Kidney (tissue), 14 donors: Measurements from ENCODE around the gene MYT1. TPM values are rescaled to one million over a fixed set of nuclear protein-coding genes. Genes with fewer than 3 reads are reported as not detected.

ENCODE experiments used
- DNase-seq, 5 donors: peaks; one replicate each; pipeline ENCODE4 v3.0.0-alpha.2; 2013 to 2020
- FAIRE-seq: peaks from 2 replicates; lab custom pipeline; 2012; peaks lifted over from hg19 to GRCh38; lab: Jason Lieb, UNC
- H3K27ac ChIP-seq, 2 donors: one replicate each; pipeline ENCODE4 v1.7.0; 2013; ENCODE audit warnings: low read depth in 2 of 2, low read length in 2 of 2, inconsistent platforms in 1 of 2
- H3K27me3 ChIP-seq: one replicate; pipeline ENCODE4 v1.7.1; 2013; ENCODE audit warnings: low read length, inconsistent platforms; ENCODE audit not compliant: control insufficient read depth, insufficient read depth
- H3K36me3 ChIP-seq, 3 donors: one replicate each; pipeline versions ENCODE4 v1.7.0 to v1.7.1; 2013; ENCODE audit warnings: low read length in 3 of 3, control low read depth in 1 of 3, inconsistent platforms in 1 of 3; ENCODE audit not compliant: insufficient read depth in 3 of 3, control insufficient read depth in 2 of 3
- H3K4me1 ChIP-seq, 3 donors: one replicate each; pipeline versions ENCODE4 v1.7.0 to v1.7.1; 2013; ENCODE audit warnings: low read length in 3 of 3, inconsistent platforms in 1 of 3, low read depth in 1 of 3; ENCODE audit not compliant: control insufficient read depth in 2 of 3, insufficient read depth in 2 of 3
- H3K4me3 ChIP-seq, 3 donors: one replicate each; pipeline versions ENCODE4 v1.7.0 to v1.8.1; 2013; ENCODE audit warnings: low read length in 3 of 3, control low read depth in 1 of 3, inconsistent platforms in 1 of 3
- H3K9ac ChIP-seq, 3 donors: one replicate each; pipeline versions ENCODE4 v1.7.0 to v1.7.1; 2013; ENCODE audit warnings: low read length in 3 of 3, control low read depth in 1 of 3, inconsistent platforms in 1 of 3
- H3K9me3 ChIP-seq, 3 donors: one replicate each; pipeline versions ENCODE4 v1.7.0 to v1.7.1; 2013; ENCODE audit warnings: low read length in 3 of 3, control low read depth in 1 of 3, inconsistent platforms in 1 of 3; ENCODE audit not compliant: control insufficient read depth in 2 of 3, insufficient read depth in 1 of 3
- intact Hi-C: fragments of 100-400 bp; cut with DNase I; formaldehyde crosslinking; loops from one replicate; pipeline ENCODE4 v1.11.1; 2022
- polyA plus RNA-seq: library from polyadenylated mRNA; stranded (reverse); fragments of 350-450 nt; fragmentation: Illumina TruSeq; extraction: RNeasy Lipid Tissue Mini Kit (QIAGEN cat#74804); gene quantifications from one replicate; pipeline ENCODE4 v1.2.3, GENCODE V29; 2014; ENCODE audit warnings: low read depth, low replicate concordance; ENCODE audit not compliant: insufficient read depth
- total RNA-seq: library from RNA; stranded (reverse); fragmentation: NEBNext Ultra II Directional; extraction: Animal tissue kit (Norgen Biotek cat#: 25700); gene quantifications from one replicate; pipeline ENCODE4 v1.2.1, GENCODE V29; 2021
- TF ChIP-seq, protein P1 (sequence below): IDR thresholded peaks from 3 replicates; pipeline ENCODE4 v1.5.1; 2012; ENCODE audit warnings: mild to moderate bottlenecking, moderate library complexity, borderline replicate concordance; ENCODE audit not compliant: insufficient read depth; ENCODE audit errors: extremely low read depth
- donor health status: control.
- donor health status: control.
- donor health status: control.
- donor health status: control.
- donor health status: control.
- donor health status: DM: yes; HTN: yes; CAD: no.
- donor health status: Normal renal cell carcinoma (clear cell type).

MYT1 gene
- total and polyA plus RNA-seq, 2 donors from 2014 or later, result not detected

DNA sequence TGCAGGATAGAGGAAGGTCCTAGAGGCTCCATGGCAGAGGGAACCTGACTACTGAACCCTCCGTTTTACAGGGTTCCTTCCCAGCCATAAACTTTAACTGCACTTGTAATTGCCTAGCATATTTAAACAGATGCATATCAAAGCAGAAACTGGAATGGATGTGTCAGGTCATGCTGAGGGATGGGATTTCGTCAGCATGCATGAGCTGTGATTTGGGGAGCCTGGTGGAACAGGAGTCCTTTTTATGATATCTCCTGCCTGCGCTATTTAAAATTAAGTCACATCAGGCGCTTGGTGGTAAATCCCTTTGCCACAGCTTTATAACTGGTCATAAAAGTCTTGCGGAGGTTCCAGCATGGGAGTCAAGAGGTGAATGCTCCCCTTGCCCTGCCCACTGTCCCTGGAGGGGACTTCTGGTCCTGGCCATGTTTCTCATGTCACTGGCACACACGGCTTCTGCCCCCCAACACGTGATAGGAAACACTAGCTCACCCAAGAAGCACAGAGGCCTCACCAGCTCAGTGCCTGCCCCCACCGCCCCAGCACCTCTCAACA lies 65.3 kb downstream of the MYT1 start:
- TF ChIP-seq, protein P1, sequence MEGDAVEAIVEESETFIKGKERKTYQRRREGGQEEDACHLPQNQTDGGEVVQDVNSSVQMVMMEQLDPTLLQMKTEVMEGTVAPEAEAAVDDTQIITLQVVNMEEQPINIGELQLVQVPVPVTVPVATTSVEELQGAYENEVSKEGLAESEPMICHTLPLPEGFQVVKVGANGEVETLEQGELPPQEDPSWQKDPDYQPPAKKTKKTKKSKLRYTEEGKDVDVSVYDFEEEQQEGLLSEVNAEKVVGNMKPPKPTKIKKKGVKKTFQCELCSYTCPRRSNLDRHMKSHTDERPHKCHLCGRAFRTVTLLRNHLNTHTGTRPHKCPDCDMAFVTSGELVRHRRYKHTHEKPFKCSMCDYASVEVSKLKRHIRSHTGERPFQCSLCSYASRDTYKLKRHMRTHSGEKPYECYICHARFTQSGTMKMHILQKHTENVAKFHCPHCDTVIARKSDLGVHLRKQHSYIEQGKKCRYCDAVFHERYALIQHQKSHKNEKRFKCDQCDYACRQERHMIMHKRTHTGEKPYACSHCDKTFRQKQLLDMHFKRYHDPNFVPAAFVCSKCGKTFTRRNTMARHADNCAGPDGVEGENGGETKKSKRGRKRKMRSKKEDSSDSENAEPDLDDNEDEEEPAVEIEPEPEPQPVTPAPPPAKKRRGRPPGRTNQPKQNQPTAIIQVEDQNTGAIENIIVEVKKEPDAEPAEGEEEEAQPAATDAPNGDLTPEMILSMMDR, result no peak
- H3K4me1 ChIP-seq, result no peaks in the 10 kb centered on the region
- H3K27me3 ChIP-seq, result no peaks in the 10 kb centered on the region
- no peak overlapping the region for H3K27ac ChIP-seq
- FAIRE-seq (no peak), DNase-seq (peak in 2 of 5 donors; percentile 14 to 32)
- no peaks in the 10 kb centered on the region for H3K36me3 ChIP-seq
- H3K4me3 ChIP-seq, result no peak overlapping the region
- no peak overlapping the region for H3K9ac ChIP-seq
- H3K9me3 ChIP-seq, result no peaks in the 10 kb centered on the region
- intact Hi-C loops, result no loop called here

DNA sequence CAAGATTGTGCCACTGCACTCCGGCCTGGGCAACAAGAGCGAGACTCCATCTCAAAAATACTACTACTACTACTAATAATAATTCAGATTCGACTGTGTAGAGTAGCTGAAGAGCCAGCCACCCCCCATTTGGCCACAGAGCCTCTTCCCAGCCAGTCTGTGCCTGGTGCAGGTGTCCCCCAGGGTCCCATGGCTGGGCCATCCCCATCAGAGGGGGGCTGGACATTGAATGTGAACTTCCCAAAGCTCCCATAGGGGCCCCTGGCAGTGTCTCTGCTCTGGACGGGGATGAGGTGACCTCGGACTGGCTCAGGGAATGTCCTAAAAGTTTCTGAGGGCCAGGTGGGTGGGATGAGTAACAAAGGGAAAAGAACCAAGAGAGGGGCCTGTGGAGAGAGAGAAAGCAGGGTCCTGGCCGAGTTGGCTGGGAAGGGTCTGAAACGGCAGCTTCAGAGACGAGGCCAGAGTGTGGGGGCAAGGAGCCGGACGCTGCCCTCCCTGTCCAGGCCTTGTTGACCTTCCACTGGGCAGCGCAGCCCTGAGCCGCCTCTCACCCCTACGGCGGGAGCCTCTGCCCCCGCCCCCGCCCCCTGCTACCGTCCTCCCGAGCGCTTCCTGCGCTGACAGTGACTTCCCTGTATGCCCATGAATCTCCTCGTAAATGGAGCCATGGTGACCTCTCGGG lies 66.4 kb downstream of the MYT1 start:
- intact Hi-C loops, result no loop called here
- Histone ChIP-seq H3K9me3 (no peaks in the 10 kb centered on the region), H3K27ac (no peak overlapping the region), H3K4me1 (no peaks in the 10 kb centered on the region), H3K27me3 (no peaks in the 10 kb centered on the region), H3K4me3 (no peak overlapping the region), H3K9ac (no peak overlapping the region), H3K36me3 (no peaks in the 10 kb centered on the region)
- DNase-seq (peak in 2 of 5 donors; percentile 38 to 51), FAIRE-seq (no peak)
- TF ChIP-seq, protein P1, result no peak

DNA sequence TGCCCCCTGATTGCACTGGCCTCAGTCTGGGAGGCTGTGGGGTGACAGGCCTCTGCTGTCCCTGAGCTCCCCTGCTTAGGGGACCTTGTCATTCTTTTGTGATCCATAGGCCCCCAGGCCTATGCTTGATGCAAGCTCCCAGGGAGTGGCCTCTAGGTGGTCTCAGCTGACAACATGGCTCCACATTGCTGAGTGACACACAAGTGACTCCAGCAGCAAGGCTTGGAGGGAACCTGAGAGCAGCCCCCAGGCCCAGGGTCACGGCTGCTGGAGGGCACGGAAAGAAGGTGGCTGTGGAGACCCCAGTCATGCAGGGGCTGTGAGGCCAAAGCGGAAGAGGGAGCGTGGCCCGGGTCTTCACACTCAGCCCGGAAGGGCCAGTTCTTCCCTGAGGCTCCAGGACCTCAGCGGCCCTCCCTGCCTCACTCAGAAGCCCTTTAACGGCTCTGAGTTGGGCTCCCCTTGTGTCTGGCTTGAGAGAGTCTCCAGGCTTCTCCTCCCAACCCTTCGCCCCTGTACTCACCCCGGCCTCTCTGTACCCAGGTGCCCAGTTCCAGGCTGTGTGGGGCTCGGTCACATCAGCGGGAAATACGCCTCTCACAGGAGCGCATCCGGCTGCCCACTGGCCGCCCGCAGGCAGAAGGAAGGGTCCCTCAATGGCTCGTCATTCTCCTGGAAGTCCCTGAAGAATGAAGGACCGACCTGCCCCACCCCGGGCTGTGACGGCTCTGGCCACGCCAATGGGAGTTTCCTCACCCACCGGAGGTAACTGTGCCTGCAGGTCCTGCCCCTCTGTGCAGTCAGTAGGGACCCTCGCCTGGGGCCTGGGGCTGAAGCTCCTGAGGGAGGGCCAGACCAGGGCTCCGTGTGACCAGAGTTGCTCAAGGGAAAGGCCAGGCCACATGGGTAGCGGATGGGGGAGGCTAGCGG lies 67.6 kb downstream of the MYT1 start:
- no peak overlapping the region for H3K27ac ChIP-seq
- TF ChIP-seq, protein P1, result no peak
- H3K9me3 ChIP-seq, result no peaks in the 10 kb centered on the region
- no peaks in the 10 kb centered on the region for H3K4me1 ChIP-seq
- H3K9ac ChIP-seq, result no peak overlapping the region
- peak in 1 of 5 donors; percentile 71 for DNase-seq
- intact Hi-C loops, result no loop called here
- H3K27me3 ChIP-seq, result no peaks in the 10 kb centered on the region
- no peak overlapping the region for H3K4me3 ChIP-seq
- FAIRE-seq, result no peak
- H3K36me3 ChIP-seq, result no peaks in the 10 kb centered on the region
